ENCODE measurements around the gene TMEM19.

- TF ChIP-seq EZH2 (IDR thresholded peaks at IDR 0.05; ENCODE audit: insufficient read depth, poor library complexity, severe bottlenecking) (no peak), EZH2phosphoT487 (IDR thresholded peaks at IDR 0.05; ENCODE audit: insufficient read depth, low read depth) (no peak)
These were observed 2.2 kb upstream of the TMEM19 start for GRCh38 chr12:71683633-71684032.
